GM12865 (cell line): ENCODE measurements around the gene MCU.

Experiments used
- DNase-seq: peaks from one replicate; pipeline ENCODE4 v3.0.0; 2010; ENCODE audit warnings: low read depth
- H3K4me3 ChIP-seq: 2 replicates; pipeline ENCODE4 v1.5.1; 2011; ENCODE audit warnings: mild to moderate bottlenecking, low read depth, low read length, control low read depth
- CTCF ChIP-seq: IDR thresholded peaks from 2 replicates; pipeline ENCODE4 v1.5.1; 2011; ENCODE audit warnings: low read length, control low read depth, low read depth, inconsistent platforms; ENCODE audit not compliant: insufficient read depth; ENCODE audit errors: missing control alignments

MCU gene

GRCh38 chr10:72688208-72688651 is 3.7 kb upstream of the MCU start:
- TF ChIP-seq CTCF: no peak
- peak; percentile 34 for DNase-seq
- no peak overlapping the region for H3K4me3 ChIP-seq

DNA sequence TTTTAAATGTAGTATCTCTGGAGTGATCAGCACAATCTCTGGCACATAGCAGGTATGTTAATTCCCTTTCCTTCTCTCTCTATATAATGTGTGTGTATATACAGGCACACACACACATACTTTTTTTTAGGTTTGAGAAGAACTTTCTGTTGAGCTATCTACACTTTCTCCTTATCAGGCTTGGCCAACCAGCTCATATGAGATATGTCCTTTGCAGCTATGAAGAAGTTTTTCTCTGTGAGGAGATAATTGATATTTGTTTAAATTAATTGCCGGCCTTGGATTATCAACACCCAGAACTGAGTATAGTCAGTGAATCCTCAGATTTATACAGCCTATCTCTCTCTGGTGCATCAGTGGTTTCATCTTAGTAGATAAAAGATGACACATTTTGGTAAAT is 2.3 kb upstream of the MCU start:
- DNase-seq: no peak
- TF ChIP-seq CTCF: no peak
- H3K4me3 ChIP-seq: no peak overlapping the region

DNA sequence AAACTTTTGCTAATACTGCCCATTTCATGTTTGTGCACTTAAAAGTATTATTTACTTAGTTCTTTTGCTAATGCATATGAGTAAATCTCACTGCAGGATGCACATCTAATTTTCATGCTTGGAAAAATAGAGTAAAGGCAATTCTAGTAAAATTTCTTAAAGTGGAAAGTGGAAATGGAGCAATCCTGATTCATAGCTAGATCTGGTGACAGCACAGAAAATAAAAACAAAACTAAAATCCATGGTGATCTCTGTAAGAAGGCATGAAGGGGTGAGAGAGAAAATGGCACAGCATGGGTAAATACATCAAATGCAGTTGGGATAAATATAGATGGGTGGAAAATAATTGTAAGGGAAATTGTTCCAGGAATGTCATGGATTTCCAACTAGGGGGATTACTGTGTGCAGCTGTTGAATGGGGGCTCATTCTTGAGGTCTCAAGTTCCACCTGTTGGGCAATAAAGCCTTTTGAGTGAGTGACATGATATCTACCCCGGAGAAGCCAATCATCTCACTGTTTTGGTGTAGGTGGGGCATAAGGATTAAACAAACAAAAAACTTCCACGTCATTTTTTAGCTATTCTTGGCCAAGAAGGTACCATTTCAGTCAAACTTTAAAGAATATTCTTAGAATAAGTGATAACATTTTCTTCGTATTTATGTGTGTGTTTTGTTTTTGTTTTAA is 1.7 kb upstream of the MCU start:
- no peak for DNase-seq
- no peak for TF ChIP-seq CTCF
- H3K4me3 ChIP-seq: no peak overlapping the region

DNA sequence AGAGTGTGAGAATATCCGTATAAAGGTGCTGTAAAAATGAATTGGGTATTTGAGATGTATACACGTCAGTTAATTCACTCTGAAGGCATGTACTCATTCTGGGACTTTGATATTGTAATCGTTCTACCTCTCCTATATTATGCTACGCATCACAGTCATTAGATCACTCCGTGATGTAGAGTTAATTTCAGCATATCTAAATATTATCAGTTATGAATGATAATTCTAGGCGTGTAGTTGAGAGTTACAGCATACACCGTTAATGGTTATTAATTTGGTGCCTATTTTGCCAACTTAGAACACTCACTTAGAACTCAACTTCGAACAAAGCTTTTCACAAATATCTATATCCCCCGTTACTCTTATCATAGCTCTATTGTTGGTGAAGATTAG is 477 bp upstream of the MCU start:
- no peak for DNase-seq
- no peak for TF ChIP-seq CTCF
- peak overlapping the region; percentile 88 for H3K4me3 ChIP-seq

DNA sequence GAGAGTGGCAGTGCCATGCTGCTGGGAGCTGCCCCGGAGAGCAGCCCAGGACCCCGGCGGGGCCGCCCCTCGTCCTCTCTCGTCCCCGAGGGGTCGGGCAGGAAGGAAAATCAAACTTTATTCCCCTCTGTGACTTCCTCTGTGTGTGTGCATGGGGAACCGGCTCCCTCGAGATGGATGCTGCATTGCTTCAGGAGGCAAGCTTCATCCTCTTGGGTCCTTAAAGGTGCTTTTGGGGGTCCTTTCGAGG is 726 bp downstream of the MCU start:
- DNase-seq: no peak
- H3K4me3 ChIP-seq: peak overlapping the region; percentile 88

DNA sequence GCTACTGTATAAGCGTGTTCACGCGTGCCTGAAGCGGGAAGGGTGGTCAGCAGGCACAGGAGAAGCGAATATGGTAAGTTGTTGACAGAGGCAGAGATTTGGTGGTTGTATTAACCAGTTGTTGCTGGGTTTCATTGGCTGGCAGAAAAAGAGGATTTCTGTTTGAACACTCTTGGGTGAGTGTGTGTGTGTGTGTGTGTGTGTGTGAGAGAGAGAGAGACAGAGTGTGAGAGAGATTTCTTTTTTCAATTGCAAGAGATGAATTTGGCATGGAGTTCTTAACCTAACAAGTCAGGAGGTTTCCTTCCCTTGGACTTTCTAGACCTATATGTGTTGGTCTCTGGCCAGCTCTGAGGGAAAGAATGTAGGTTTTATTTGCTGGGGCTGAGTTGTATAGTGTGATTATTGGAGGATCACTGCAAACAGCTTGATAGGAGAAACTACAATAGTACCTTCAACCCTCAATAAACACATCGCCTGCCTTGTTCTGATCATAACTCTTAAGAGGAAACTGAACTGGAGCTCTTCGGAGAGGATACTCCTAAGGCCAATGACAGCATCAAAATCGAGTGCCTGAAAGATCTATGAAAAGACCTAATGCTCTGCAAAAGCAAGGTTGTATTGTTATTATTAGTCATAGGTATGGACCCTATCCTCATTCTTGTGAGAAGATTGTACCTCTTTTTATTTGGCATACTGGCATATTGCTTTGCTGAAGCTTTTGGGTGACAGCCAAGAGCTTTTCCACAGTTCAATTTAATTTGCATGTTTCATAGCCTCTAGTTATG is 1.2 kb downstream of the MCU start:
- no peak for TF ChIP-seq CTCF
- DNase-seq: peak; percentile 35
- H3K4me3 ChIP-seq: peak overlapping the region; percentile 88

More for the DNA sequence above, 726 bp downstream of the MCU start:
- TF ChIP-seq CTCF: no peak
